ENCODE results near the gene USP6NL.

The USP6NL gene

DNA sequence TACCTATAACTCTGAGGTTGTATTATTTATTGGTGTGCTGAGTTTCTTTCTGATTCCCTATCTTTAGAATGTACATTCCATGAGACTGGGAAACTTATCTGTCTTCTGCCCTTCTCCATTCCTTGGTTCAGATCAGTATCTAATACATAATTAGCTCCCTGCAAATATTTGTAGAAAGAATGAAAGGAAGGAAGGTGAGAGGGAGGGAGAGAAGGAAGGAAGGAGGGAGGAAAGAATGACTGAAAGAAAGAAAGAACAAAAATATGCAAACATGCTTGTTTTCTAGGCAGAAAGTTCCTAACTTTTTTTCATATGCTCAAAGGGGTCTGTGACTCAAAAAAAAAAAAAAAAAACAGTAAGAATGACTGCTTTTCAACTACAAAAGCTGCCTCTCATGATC is 3.9 kb upstream of the USP6NL start:
- no peak for DNase-seq

GRCh38 chr10:11612021-11613001 is 861 bp upstream of the USP6NL start:
- DNase-seq, result peak; percentile 21

- peak; percentile 52 for DNase-seq
Observed at GRCh38 chr10:11610826-11611247, 613 bp downstream of the USP6NL start.

- no peak for DNase-seq
Observed at GRCh38 chr10:11610166-11610825, 1.2 kb downstream of the USP6NL start.

DNA sequence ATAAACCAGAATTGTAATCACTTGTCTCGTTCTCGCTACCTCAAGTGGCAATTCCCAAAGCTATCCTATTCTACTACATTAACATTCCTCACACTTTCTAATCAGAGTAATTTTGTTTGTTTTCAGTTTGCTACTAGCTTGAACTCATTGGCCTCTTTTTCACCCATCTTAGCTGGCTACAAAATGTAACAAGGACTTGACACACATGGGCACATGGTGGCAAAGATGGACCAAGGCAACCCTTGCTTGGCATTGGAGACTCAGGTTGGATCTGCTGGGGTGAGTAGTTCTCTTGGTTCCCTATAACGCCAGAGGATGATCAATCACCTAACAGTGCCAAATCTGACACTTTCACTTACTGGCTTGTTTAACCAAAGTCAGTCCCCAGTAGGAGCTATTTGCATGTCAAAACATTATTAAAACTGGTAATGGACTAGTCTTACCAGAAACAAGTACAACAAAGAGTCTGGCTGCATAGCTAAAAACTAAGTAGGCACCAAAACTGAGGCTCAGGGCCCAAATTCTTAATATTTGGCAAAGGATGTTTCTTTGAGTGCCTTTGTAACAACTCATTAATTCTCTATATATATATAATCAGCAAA is 1.9 kb downstream of the USP6NL start:
- DNase-seq, result peak; percentile 47

DNA sequence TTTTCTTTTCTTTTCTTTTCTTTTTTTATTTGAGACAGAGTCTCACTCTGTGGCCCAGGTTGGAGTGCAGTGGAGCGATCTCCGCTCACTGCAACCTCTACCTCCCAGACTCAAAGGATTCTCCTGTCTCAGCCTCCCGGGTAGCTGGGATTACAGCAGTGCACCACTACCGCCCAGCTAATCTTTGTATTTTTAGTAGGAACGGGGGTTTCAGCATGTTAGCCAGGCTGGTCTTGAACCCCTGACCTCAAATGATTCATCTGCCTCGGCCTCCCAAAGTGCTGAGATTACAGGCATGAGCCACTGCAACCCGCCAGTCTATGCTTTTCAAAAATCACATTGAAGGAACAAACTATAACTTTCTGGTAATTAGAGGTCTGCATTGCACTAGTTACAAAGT is 2.4 kb downstream of the USP6NL start:
- no peak for DNase-seq

GRCh38 chr10:11608159-11609013 is 3.1 kb downstream of the USP6NL start:
- DNase-seq, result no peak

DNA sequence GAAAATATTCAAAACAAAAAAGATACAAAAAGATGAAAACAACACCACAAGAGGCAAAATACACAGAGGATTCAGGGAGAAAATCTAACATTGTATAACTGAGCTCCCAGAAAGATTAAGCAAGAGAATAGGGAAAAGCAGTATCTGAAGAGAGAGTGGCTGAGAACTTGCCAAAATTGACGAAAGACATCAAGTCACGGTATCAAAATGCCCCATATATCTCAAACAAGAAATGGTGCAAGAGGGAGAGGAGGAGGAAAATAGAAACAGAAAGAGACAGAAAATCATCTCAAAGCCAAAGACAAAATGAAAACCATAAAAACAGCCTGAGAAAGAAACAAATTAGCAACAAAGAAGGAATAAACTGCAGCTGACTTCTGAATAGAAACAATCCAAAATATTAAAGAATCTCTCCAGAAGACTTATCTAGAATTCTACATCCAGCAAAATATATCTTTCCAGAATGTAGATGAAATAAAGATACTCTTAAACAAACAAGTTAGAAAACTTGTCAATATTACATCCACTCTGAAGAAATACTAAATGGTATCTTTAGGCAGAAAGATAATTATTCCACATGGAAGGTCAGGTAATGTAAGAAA is 5.5 kb downstream of the USP6NL start:
- peak; percentile 68 for DNase-seq

GRCh38 chr10:11604865-11605650 is 6.4 kb downstream of the USP6NL start:
- DNase-seq, result peak; percentile 60

DNA sequence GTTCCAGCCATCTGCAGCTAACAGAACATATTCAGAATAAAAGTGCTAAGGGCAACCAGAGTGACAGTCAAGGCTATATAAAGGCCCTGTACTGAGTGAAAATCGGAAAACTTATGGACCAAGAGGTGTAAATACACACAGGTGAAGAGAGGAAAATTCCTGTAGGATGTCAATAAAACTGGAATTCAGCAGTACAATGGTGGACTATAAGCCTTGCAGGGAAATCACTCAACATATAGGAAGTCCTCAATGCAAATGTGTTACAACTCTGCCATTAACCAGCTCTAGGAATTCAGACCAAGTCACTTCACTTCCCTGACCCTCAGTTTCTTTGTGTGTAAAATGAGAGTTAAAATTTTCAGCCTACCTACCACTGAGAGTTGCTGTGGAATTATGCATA is 7.7 kb downstream of the USP6NL start:
- DNase-seq, result no peak

GRCh38 chr10:11602919-11603523 is 8.4 kb downstream of the USP6NL start:
- DNase-seq, result no peak

- no peak for DNase-seq
Observed at GRCh38 chr10:11602358-11602757, 9.1 kb downstream of the USP6NL start.

GRCh38 chr10:11601670-11602069 is 9.8 kb downstream of the USP6NL start:
- DNase-seq, result no peak

DNA sequence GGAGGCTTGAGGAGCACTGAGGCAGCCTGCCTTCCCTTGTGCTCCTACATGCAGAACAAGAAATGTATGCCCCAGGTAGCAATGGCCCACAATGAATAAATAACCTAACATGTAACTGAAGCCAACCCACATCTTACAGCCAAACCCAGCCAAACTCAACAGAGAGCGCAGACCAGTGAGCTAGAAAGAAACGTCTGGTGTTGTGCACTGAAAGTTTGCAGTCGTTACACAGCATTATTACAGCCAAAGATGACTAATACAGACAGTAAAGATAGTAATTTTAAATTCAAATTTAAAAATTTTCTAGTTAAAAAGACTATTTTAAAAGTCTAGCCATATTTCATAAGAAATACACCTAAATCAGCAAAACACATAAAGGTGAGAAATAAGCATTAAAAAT is 11.2 kb downstream of the USP6NL start:
- no peak for DNase-seq

DNA sequence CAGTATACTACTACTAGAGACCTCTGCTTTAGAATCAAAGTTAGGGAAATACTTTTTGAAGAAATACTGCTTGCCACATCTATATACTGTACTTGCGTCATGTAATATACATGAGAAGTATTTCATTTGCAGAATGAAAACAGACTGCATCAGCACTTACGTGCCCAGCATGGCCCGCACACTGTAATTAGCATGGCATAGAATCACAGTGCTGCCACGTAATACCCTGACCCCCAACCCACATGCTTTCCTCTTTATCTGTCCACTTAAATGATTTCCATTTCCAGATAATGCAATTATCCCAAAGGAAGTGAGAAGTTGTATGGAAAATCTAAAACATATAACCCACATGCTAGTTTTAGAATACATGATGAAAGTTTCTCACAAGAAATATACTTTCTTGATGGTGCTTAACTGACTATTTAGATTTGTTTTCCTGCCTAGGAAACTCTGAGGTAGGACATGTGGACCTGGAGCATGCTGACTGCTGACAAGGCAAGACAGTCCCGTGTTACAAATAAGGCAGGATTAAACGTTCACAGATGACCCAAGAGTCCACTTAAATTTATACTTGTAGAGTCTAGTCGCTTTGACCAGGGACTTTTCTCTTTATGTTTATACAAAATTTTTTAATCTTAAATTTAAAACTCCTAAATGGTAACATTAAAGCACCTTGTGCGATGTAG is 12.6 kb downstream of the USP6NL start:
- no peak for DNase-seq

- no peak for DNase-seq
Observed at GRCh38 chr10:11597470-11597869, 14.0 kb downstream of the USP6NL start.

DNA sequence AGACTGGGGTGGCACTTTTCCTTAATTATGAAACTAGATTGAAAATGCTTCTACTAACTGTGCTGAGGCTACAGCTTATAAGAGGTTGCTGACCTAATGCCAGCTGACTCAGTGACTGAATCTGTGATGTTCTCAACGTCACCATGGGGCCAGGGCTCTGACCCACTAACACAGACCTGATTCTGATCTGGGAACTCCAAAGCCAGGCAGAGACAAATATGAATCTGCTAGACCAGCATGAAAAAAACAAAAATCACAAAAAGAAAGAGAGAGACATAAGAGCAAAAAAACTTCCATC is 16.1 kb downstream of the USP6NL start:
- DNase-seq, result peak; percentile 91

- peak; percentile 49 for DNase-seq
Observed at GRCh38 chr10:11594589-11595394, 16.7 kb downstream of the USP6NL start.

- DNase-seq, result no peak
Observed at GRCh38 chr10:11593612-11594011, 17.8 kb downstream of the USP6NL start.

GRCh38 chr10:11589738-11590137 is 21.7 kb downstream of the USP6NL start:
- DNase-seq, result no peak
